GM21717 (cell line): Measurements from ENCODE around the gene COL1A2.

Experiments used
- ATAC-seq: cut with Tn5 transposase; IDR thresholded peaks from one replicate; pipeline ENCODE4 v1.9.1; 2021; ENCODE audit warnings: mild to moderate bottlenecking, moderate library complexity; ENCODE audit not compliant: unreplicated experiment

Gene COL1A2

DNA sequence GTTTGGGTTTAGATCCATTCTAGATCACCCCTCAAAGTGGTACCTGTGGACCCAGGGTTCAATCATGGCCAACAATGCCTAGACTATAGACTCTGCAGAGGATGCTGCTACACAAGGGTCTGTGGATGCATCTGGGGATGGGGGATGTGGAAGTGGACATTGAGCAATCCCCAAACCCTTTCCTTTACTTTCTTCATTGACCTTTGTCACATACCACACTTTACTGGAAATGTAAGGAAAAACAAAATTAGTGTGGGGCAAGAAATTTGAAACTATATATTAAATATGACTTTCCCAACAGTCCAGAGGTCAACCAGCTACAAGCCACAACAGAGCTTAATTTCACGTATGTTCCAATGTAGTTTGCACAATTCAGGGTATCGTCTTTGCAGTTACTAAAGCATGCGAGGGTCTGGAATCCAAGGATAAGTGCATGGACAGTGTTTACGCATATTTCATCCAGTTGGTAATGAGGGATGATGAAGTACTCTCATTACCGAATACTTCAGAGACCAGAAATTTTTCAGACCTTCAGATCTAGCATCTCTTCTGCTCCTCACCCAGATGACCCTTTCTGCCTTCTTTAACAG lies 81.7 kb downstream of the COL1A2 start:
- no peak for ATAC-seq

DNA sequence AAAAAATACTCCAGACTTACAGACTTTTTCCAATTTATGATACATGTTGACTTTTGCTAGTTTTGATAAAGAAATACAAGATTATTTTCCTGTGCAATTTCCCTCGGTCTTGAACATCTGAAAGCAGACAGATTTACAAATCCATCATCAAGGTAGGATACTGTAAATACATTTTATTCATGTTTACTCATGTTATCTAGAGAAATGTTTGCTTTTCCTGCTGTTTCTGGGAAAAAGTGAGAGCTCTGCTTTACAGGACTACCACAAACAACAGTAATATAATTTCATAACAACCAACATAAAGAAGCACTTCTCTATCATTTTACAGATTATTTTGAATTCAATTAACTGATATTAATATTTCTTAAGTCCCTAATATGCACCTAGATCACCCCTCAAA lies 83.2 kb downstream of the COL1A2 start:
- no peak for ATAC-seq

- ATAC-seq: no peak
Observed at GRCh38 chr7:94478648-94479214, 84.0 kb downstream of the COL1A2 start.
